Neural cell (in vitro differentiated cells): ENCODE measurements around the gene OR2F2. TPM values are rescaled to one million over a fixed set of nuclear protein-coding genes. Genes with fewer than 3 reads are reported as not detected.

Experiments used
- H2AFZ ChIP-seq: fragments of 200-600, 300-800 bp; sonication (generic), shearing (Covaris generic); 2 replicates; pipeline ENCODE4 v1.6.0; 2014; ENCODE audit warnings: low read depth, mild to moderate bottlenecking, antibody characterized with exemption, low read length, moderate library complexity
- H3F3A ChIP-seq: fragments of 200-600 bp; shearing (Covaris generic); 2 replicates; pipeline ENCODE4 v1.6.1; 2016; ENCODE audit warnings: mild to moderate bottlenecking, moderate library complexity, mixed read lengths, antibody characterized with exemption, low read length; ENCODE audit not compliant: insufficient read depth, poor library complexity, severe bottlenecking
- H3K27ac ChIP-seq: fragments of 200-600, 300-800 bp; sonication (generic), shearing (Covaris generic); 2 replicates; pipeline ENCODE4 v1.5.1; 2014; ENCODE audit warnings: mild to moderate bottlenecking, low read length, moderate library complexity
- H3K27me3 ChIP-seq: fragments of 300-800, 200-600 bp; sonication (generic), shearing (Covaris generic); 2 replicates; pipeline ENCODE4 v1.6.0; 2014; ENCODE audit warnings: mild to moderate bottlenecking, low read depth, low read length, moderate library complexity; ENCODE audit not compliant: insufficient read depth
- H3K36me3 ChIP-seq: fragments of 300-800, 200-600 bp; sonication (generic), shearing (Covaris generic); 2 replicates; pipeline ENCODE4 v1.5.1; 2014; ENCODE audit warnings: mild to moderate bottlenecking, antibody characterized with exemption, low read length, moderate library complexity; ENCODE audit not compliant: insufficient read depth
- H3K4me2 ChIP-seq: fragments of 300-800, 200-600 bp; sonication (generic), shearing (Covaris generic); 2 replicates; pipeline ENCODE4 v1.6.0; 2014; ENCODE audit warnings: mild to moderate bottlenecking, low read length
- H3K4me3 ChIP-seq: fragments of 300-800, 200-600 bp; sonication (generic), shearing (Covaris generic); 2 replicates; pipeline ENCODE4 v1.5.1; 2014; ENCODE audit warnings: mild to moderate bottlenecking, low read length, moderate library complexity
- H3K79me2 ChIP-seq: fragments of 200-600 bp; shearing (Covaris generic); replicated peaks from 2 replicates; pipeline ENCODE4 v1.6.0; 2014; ENCODE audit warnings: mild to moderate bottlenecking, low read length, moderate library complexity; ENCODE audit not compliant: insufficient read depth
- H3K9ac ChIP-seq: fragments of 300-800, 200-600 bp; sonication (generic), shearing (Covaris generic); 2 replicates; pipeline ENCODE4 v1.6.1; 2016; ENCODE audit warnings: mild to moderate bottlenecking, low read length, mixed read lengths
- H3K9me2 ChIP-seq: fragments of 200-600 bp; shearing (Covaris generic); 2 replicates; pipeline ENCODE4 v1.6.1; 2016; ENCODE audit warnings: mild to moderate bottlenecking, low read length, mixed read lengths; ENCODE audit not compliant: insufficient read depth
- H3K9me3 ChIP-seq: fragments of 200-600, 300-800 bp; sonication (generic), shearing (Covaris generic); 2 replicates; pipeline ENCODE4 v1.6.1; 2016; ENCODE audit warnings: mild to moderate bottlenecking, mixed run types, low read length, moderate library complexity, mixed read lengths
- H4K20me1 ChIP-seq: fragments of 200-600 bp; shearing (Covaris generic); 2 replicates; pipeline ENCODE4 v1.6.1; 2016; ENCODE audit warnings: mild to moderate bottlenecking, mixed run types; ENCODE audit not compliant: insufficient read depth
- CTCF ChIP-seq: fragments of 450-650 bp; IDR thresholded peaks from 2 replicates; pipeline ENCODE4 v1.5.1; 2014; ENCODE audit warnings: antibody characterized with exemption, mild to moderate bottlenecking, moderate library complexity; ENCODE audit not compliant: poor library complexity, severe bottlenecking
- EP300 ChIP-seq: fragments of 450-650 bp; conservative IDR thresholded peaks from 2 replicates; pipeline ENCODE4 v1.6.1; 2014; ENCODE audit warnings: antibody characterized with exemption, mild to moderate bottlenecking, moderate library complexity; ENCODE audit not compliant: poor library complexity, severe bottlenecking
- EZH2 ChIP-seq: fragments of 200-600, 300-800 bp; shearing (Covaris generic), sonication (generic); IDR thresholded peaks from 2 replicates; pipeline ENCODE4 v1.6.1; 2014; ENCODE audit warnings: antibody characterized with exemption, low read length, borderline replicate concordance, mild to moderate bottlenecking; ENCODE audit not compliant: insufficient read depth, poor library complexity, severe bottlenecking
- POLR2AphosphoS5 ChIP-seq: IDR thresholded peaks from 2 replicates; pipeline ENCODE4 v1.6.1; 2012
- RAD21 ChIP-seq: fragments of 450-650 bp; conservative IDR thresholded peaks from 2 replicates; pipeline ENCODE4 v1.6.1; 2014; ENCODE audit warnings: antibody characterized with exemption, mild to moderate bottlenecking, moderate library complexity
- REST ChIP-seq: IDR thresholded peaks from 2 replicates; pipeline ENCODE4 v1.6.1; 2012; ENCODE audit warnings: borderline replicate concordance
- TAF1 ChIP-seq: IDR thresholded peaks from 2 replicates; pipeline ENCODE4 v1.6.1; 2012; ENCODE audit warnings: low read depth
- polyA plus RNA-seq: library from polyadenylated mRNA; depleted of rRNA; stranded (reverse); fragments of >200 nt; gene quantifications from 2 replicates; pipeline ENCODE4 v1.2.3, GENCODE V29; 2014

The OR2F2 gene
- polyA plus RNA-seq, 1 donor from 2014 or later = not detected

GRCh38 chr7:143958781-143959180, 23.7 kb downstream of the OR2F2 start:
- no peaks in the 10 kb centered on the region for H3K9me3 ChIP-seq
- no peaks in the 10 kb centered on the region for H3F3A ChIP-seq
- no peak overlapping the region for H3K9ac ChIP-seq
- no peaks in the 10 kb centered on the region for H3K9me2 ChIP-seq
- no peaks in the 10 kb centered on the region for H3K36me3 ChIP-seq
- no peaks in the 10 kb centered on the region for H4K20me1 ChIP-seq
- H3K79me2 ChIP-seq = no peaks in the 10 kb centered on the region
- H3K4me3 ChIP-seq = no peak overlapping the region
- H3K4me2 ChIP-seq = no peak overlapping the region
- H2AFZ ChIP-seq = no peak overlapping the region
- TF ChIP-seq REST (no peak), POLR2AphosphoS5 (no peak), TAF1 (no peak), RAD21 (no peak), CTCF (no peak), EZH2 (no peak)
- no peak overlapping the region for H3K27ac ChIP-seq
- no peaks in the 10 kb centered on the region for H3K27me3 ChIP-seq

- TF ChIP-seq RAD21 (no peak), EP300 (no peak), EZH2 (no peak), CTCF (no peak), POLR2AphosphoS5 (no peak), REST (no peak), TAF1 (no peak)
- no peaks in the 10 kb centered on the region for H3K36me3 ChIP-seq
- no peak overlapping the region for H3K9ac ChIP-seq
- no peaks in the 10 kb centered on the region for H3K27me3 ChIP-seq
- H2AFZ ChIP-seq = no peak overlapping the region
- H3K27ac ChIP-seq = no peak overlapping the region
- no peaks in the 10 kb centered on the region for H3K79me2 ChIP-seq
- no peaks in the 10 kb centered on the region for H4K20me1 ChIP-seq
- H3K4me3 ChIP-seq = no peak overlapping the region
- no peaks in the 10 kb centered on the region for H3K9me3 ChIP-seq
- no peak overlapping the region for H3K4me2 ChIP-seq
- no peaks in the 10 kb centered on the region for H3K9me2 ChIP-seq
- H3F3A ChIP-seq = no peaks in the 10 kb centered on the region
These were observed 26.0 kb downstream of the OR2F2 start for GRCh38 chr7:143960813-143961610.
